ENCODE results near the gene GSTK1. TPM values are rescaled to one million over a fixed set of nuclear protein-coding genes. Genes with fewer than 3 reads are reported as not detected.
A peak's percentile ranks its signal among the peaks of the same experiment; 100 is the strongest.

Gene GSTK1
- total and polyA plus RNA-seq, 2 of the 8 experiments (the other 6 are each of a cell fraction or from before 2014, with no cell fraction given): 25.5 to 32.5 TPM

- TF ChIP-seq CTBP2 (IDR thresholded peaks at IDR 0.05; ENCODE audit: borderline replicate concordance, insufficient read depth, insufficient read length, low read length) (no peak), CHD7 (IDR thresholded peaks at IDR 0.05; ENCODE audit: insufficient replicate concordance, low read length) (no peak), POLR2AphosphoS5 (IDR thresholded peaks at IDR 0.05; ENCODE audit: low read depth, low read length) (peak; percentile 26; the same call in 1 of the 2 replicates), POU5F1 (IDR thresholded peaks at IDR 0.05; ENCODE audit: low read depth, low read length) (no peak), CTCF (IDR thresholded peaks at IDR 0.05; ENCODE audit: control extremely low read depth in 1 of 3, insufficient read depth in 1 of 3, low read depth in 1 of 3, low read length in 3 of 3) (peak; percentile 91 to 99 (median 96)), EZH2 (IDR thresholded peaks at IDR 0.05; ENCODE audit: low read depth, low read length, severe bottlenecking) (no peak), FOSL1 (IDR thresholded peaks at IDR 0.05; ENCODE audit: insufficient read depth, low read depth, low read length) (no peak), YY1 (IDR thresholded peaks at IDR 0.05; ENCODE audit: low read depth, low read length) (no peak)
Observed at GRCh38 chr7:143305423-143306070, 42.3 kb downstream of the GSTK1 start (continued).
